Lung (tissue), 12 donors: ENCODE measurements around the gene ZSWIM8. TPM values are rescaled to one million over a fixed set of nuclear protein-coding genes. Genes with fewer than 3 reads are reported as not detected.

Source experiments
- ATAC-seq: fragments of 200-7000 bp; cut with Tn5 transposase; one replicate; pipeline ENCODE4 v1.9.1; 2020; ENCODE audit warnings: moderate number of reproducible peaks; ENCODE audit not compliant: insufficient read depth, low FRiP score
- DNase-seq, 3 donors: peaks; one replicate each; pipeline ENCODE4 v3.0.0-alpha.2; 2013 to 2017
- H3K27ac ChIP-seq, 2 donors: one replicate each; pipeline ENCODE4 v1.5.1; 2013; ENCODE audit warnings: mild to moderate bottlenecking in 2 of 2, moderate library complexity in 2 of 2, control low read depth in 1 of 2, inconsistent platforms in 1 of 2, low read depth in 1 of 2, low read length in 1 of 2
- H3K27me3 ChIP-seq, 3 donors: one replicate each; pipeline ENCODE4 v1.5.1; 2013; ENCODE audit warnings: low read length in 2 of 3; ENCODE audit not compliant: control insufficient read depth in 3 of 3, insufficient read depth in 3 of 3
- H3K36me3 ChIP-seq, 4 donors: one replicate each; pipeline ENCODE4 v1.5.1; 2013; ENCODE audit warnings: low read length in 4 of 4, mild to moderate bottlenecking in 1 of 4, moderate library complexity in 1 of 4; ENCODE audit not compliant: control insufficient read depth in 4 of 4, insufficient read depth in 4 of 4
- H3K4me1 ChIP-seq, 5 donors: one replicate each; pipeline ENCODE4 v1.5.1; 2013; ENCODE audit warnings: low read length in 5 of 5, mild to moderate bottlenecking in 2 of 5, moderate library complexity in 1 of 5; ENCODE audit not compliant: control insufficient read depth in 5 of 5, insufficient read depth in 5 of 5
- H3K4me3 ChIP-seq: one replicate; pipeline ENCODE4 v1.5.1; 2013; ENCODE audit warnings: mild to moderate bottlenecking, control low read depth, moderate library complexity
- H3K9ac ChIP-seq, 2 donors: one replicate each; pipeline ENCODE4 v1.5.1; 2013; ENCODE audit warnings: low read length in 2 of 2, control low read depth in 1 of 2; ENCODE audit not compliant: insufficient read depth in 1 of 2
- H3K9me3 ChIP-seq, 4 donors: one replicate each; pipeline ENCODE4 v1.5.1; 2013; ENCODE audit warnings: low read length in 3 of 4, mild to moderate bottlenecking in 1 of 4, moderate library complexity in 1 of 4; ENCODE audit not compliant: control insufficient read depth in 4 of 4, insufficient read depth in 3 of 4
- CTCF ChIP-seq: IDR thresholded peaks from 2 replicates; pipeline ENCODE4 v1.5.1; 2012; ENCODE audit warnings: mild to moderate bottlenecking; ENCODE audit errors: control extremely low read depth, extremely low read depth
- WGBS, 2 donors: extraction: QIAGEN DNeasy Blood & Tissue Kit; methylation state at CpG; one replicate each; pipeline ENCODE4 v1.1.7; 2013; 5-methylcytosine and 5-hydroxymethylcytosine counted together
- polyA plus RNA-seq, 2 donors: library from polyadenylated mRNA; stranded (reverse); fragments of 200-250 nt; gene quantifications; one replicate each; pipeline ENCODE4 v1.2.1, GENCODE V29; 2013
- total RNA-seq, 2 donors: library from RNA; depleted of rRNA in 1 of 2; stranded (reverse); fragments of >200 nt in 1 of 2; gene quantifications; one replicate each; pipeline ENCODE4 v1.2.1, GENCODE V29; 2014 to 2021
- donor health status: control.
- donor health status: control.
- donor health status: Bipolar disorder and iron deficiency.
- donor health status: healthy.
- donor health status: DM: yes; HTN: yes; CAD: no.

ZSWIM8 gene
- total and polyA plus RNA-seq, 4 donors = 70.3 to 113 (median 93.1) TPM

- no peak overlapping the region for H3K4me3 ChIP-seq
- no peak for ATAC-seq
- H3K9me3 ChIP-seq = no peaks in the 10 kb centered on the region
- DNase-seq = no peak
- 85 to 91% methylated on average over 22 of the region's 22 CpGs for WGBS, 2 donors
- peaks cover 0 to 27% (median 1%) of the 10 kb centered on the region in 4 donors for H3K36me3 ChIP-seq
- peaks cover 0 to 8% (median 0%) of the 10 kb centered on the region in 5 donors for H3K4me1 ChIP-seq
- no peaks in the 10 kb centered on the region for H3K27me3 ChIP-seq
- TF ChIP-seq CTCF = no peak
- H3K9ac ChIP-seq = no peak overlapping the region
- no peak overlapping the region for H3K27ac ChIP-seq
Measured at GRCh38 chr10:73814896-73815718, 29.7 kb downstream of the ZSWIM8 start.

- peaks cover 0 to 27% (median 1%) of the 10 kb centered on the region in 4 donors for H3K36me3 ChIP-seq
- H3K4me1 ChIP-seq = peaks cover 0 to 8% (median 0%) of the 10 kb centered on the region in 5 donors
- no peak overlapping the region for H3K9ac ChIP-seq
- no peak for TF ChIP-seq CTCF
- no peak overlapping the region for H3K27ac ChIP-seq
- H3K4me3 ChIP-seq = no peak overlapping the region
- H3K9me3 ChIP-seq = no peaks in the 10 kb centered on the region
- H3K27me3 ChIP-seq = no peaks in the 10 kb centered on the region
- DNase-seq = no peak
- ATAC-seq = no peak
Measured at GRCh38 chr10:73815719-73816030, 30.3 kb downstream of the ZSWIM8 start.

- H3K9ac ChIP-seq = no peak overlapping the region
- WGBS, 2 donors = 78 to 81% methylated on average over 10 of the region's 10 CpGs
- H3K9me3 ChIP-seq = no peaks in the 10 kb centered on the region
- no peaks in the 10 kb centered on the region for H3K27me3 ChIP-seq
- peaks cover 0 to 8% (median 0%) of the 10 kb centered on the region in 5 donors for H3K4me1 ChIP-seq
- peaks cover 0 to 29% (median 1%) of the 10 kb centered on the region in 4 donors for H3K36me3 ChIP-seq
- ATAC-seq = no peak
- no peak overlapping the region for H3K4me3 ChIP-seq
- no peak for DNase-seq
- peak overlapping the region in 1 of 2 donors; percentile 58 for H3K27ac ChIP-seq
- no peak for TF ChIP-seq CTCF
Measured at GRCh38 chr10:73816917-73817729, 31.7 kb downstream of the ZSWIM8 start.
